ENCODE results near the gene MOBP. TPM values are rescaled to one million over a fixed set of nuclear protein-coding genes. Genes with fewer than 3 reads are reported as not detected.

Gene MOBP
- polyA plus RNA-seq, 1 donor (not counting 4 experiments of a cell fraction or from before 2014, with no cell fraction given): not detected

DNA sequence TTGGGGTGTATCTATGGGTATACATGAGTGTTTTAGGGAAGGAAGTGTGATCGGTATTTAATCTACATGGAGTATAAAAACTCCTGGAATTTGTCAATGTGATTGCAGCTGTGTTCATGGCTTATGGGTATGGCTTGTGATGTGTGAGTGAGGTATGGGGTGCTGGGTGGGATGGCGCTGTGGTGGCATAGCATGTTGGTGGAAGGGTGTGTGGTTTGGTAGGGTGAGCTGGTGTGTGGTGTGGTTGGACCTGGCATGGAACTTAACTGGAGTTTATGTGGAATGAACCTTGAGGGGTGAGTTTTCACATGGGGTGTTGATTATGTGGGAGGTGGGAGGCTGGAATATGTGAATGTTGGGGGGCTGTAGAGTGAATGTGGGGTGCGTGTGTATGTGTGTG, 492 bp upstream of the MOBP start:
- no peak overlapping the region for H2AFZ ChIP-seq (ENCODE audit: control insufficient read depth, low read length)
- H3K9me3 ChIP-seq (ENCODE audit: control insufficient read depth, low read depth, low read length): no peaks in the 10 kb centered on the region
- no peaks in the 10 kb centered on the region for H3K79me2 ChIP-seq (ENCODE audit: control insufficient read depth, insufficient read depth, low read length)
- TF ChIP-seq CTCF (optimal IDR thresholded peaks at IDR 0.05 in 1 of 3, IDR thresholded peaks at IDR 0.05 in 1 of 3, conservative IDR thresholded peaks at IDR 0.05 in 1 of 3; ENCODE audit: extremely low read depth in 1 of 3, insufficient read depth in 2 of 3, low read length in 3 of 3): no peak
- TF ChIP-seq EZH2 (IDR thresholded peaks at IDR 0.05; ENCODE audit: low read length): no peak
- FAIRE-seq (no peak), DNase-seq (ENCODE audit: low read depth, low spot score) (no peak)
- H3K9me1 ChIP-seq (ENCODE audit: control insufficient read depth, extremely low read depth, insufficient read depth, low read length): no peaks in the 10 kb centered on the region
- no peaks in the 10 kb centered on the region for H4K20me1 ChIP-seq (ENCODE audit: control insufficient read depth, extremely low read depth, insufficient read depth, low read length)
- dilution Hi-C loops (cut with MboI; ENCODE audit: extremely low pct_ligation_motif_present, low sequenced_read_pairs): no loop called here
- H3K27me3 ChIP-seq (ENCODE audit: control insufficient read depth, extremely low read depth, insufficient read depth, low read length): peaks cover 4% of the 10 kb centered on the region
- H3K27ac ChIP-seq (ENCODE audit: control insufficient read depth, insufficient read depth, low read length): no peak overlapping the region
- H3K4me1 ChIP-seq (ENCODE audit: control insufficient read depth, extremely low read depth, insufficient read depth, low read length): no peaks in the 10 kb centered on the region
- no peak overlapping the region for H3K9ac ChIP-seq (ENCODE audit: control insufficient read depth, extremely low read depth, insufficient read depth, low read length)
- H3K4me2 ChIP-seq (ENCODE audit: control insufficient read depth, extremely low read depth, insufficient read depth, low read depth, low read length): no peak overlapping the region
- no peaks in the 10 kb centered on the region for H3K36me3 ChIP-seq (ENCODE audit: control insufficient read depth in 2 of 2, extremely low read depth in 1 of 2, insufficient read depth in 2 of 2, low read length in 2 of 2)
- H3K4me3 ChIP-seq (ENCODE audit: control insufficient read depth in 2 of 3, extremely low read depth in 1 of 3, insufficient read depth in 2 of 3, low read depth in 1 of 3, low read length in 3 of 3): no peak overlapping the region

DNA sequence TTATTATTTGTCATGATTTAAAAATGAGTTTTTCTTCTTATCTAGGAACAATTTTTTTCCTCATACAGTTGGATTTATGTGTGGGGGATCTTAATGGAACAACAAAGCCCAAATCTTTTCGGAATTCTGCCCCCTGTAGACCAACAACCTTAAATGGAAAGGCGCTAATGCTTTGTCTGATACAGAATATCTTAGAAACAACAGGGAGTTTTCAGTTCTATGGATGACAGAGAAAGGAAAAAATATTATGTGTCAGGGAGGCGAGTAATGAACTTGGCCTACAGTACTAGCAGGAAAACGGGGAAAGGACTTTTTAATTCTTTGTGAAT, 592 bp downstream of the MOBP start:
- Histone ChIP-seq H3K27me3 (ENCODE audit: control insufficient read depth, extremely low read depth, insufficient read depth, low read length) (peaks cover 4% of the 10 kb centered on the region), H3K9ac (ENCODE audit: control insufficient read depth, extremely low read depth, insufficient read depth, low read length) (no peak overlapping the region), H3K4me1 (ENCODE audit: control insufficient read depth, extremely low read depth, insufficient read depth, low read length) (no peaks in the 10 kb centered on the region), H3K9me3 (ENCODE audit: control insufficient read depth, low read depth, low read length) (no peaks in the 10 kb centered on the region), H3K9me1 (ENCODE audit: control insufficient read depth, extremely low read depth, insufficient read depth, low read length) (no peaks in the 10 kb centered on the region), H3K4me2 (ENCODE audit: control insufficient read depth, extremely low read depth, insufficient read depth, low read depth, low read length) (no peak overlapping the region), H2AFZ (ENCODE audit: control insufficient read depth, low read length) (no peak overlapping the region), H3K79me2 (ENCODE audit: control insufficient read depth, insufficient read depth, low read length) (no peaks in the 10 kb centered on the region), H4K20me1 (ENCODE audit: control insufficient read depth, extremely low read depth, insufficient read depth, low read length) (no peaks in the 10 kb centered on the region), H3K4me3 (ENCODE audit: control insufficient read depth in 2 of 3, extremely low read depth in 1 of 3, insufficient read depth in 2 of 3, low read depth in 1 of 3, low read length in 3 of 3) (no peak overlapping the region), H3K36me3 (ENCODE audit: control insufficient read depth in 2 of 2, extremely low read depth in 1 of 2, insufficient read depth in 2 of 2, low read length in 2 of 2) (no peaks in the 10 kb centered on the region), H3K27ac (ENCODE audit: control insufficient read depth, insufficient read depth, low read length) (no peak overlapping the region)
- DNase-seq (ENCODE audit: low read depth, low spot score): no peak
- TF ChIP-seq CTCF (optimal IDR thresholded peaks at IDR 0.05 in 1 of 3, IDR thresholded peaks at IDR 0.05 in 1 of 3, conservative IDR thresholded peaks at IDR 0.05 in 1 of 3; ENCODE audit: extremely low read depth in 1 of 3, insufficient read depth in 2 of 3, low read length in 3 of 3) (no peak), EZH2 (IDR thresholded peaks at IDR 0.05; ENCODE audit: low read length) (no peak)
- dilution Hi-C loops (cut with MboI; ENCODE audit: extremely low pct_ligation_motif_present, low sequenced_read_pairs): no loop called here
- no peak for FAIRE-seq
